GM18505 (cell line): ENCODE data around the gene SURF4.
"Not testable (repeated sequence)": the region's sequence is repeated elsewhere in the genome, so short reads cannot be mapped to it uniquely, and the experiment has no call there.

Experiments used
- ATAC-seq: cut with Tn5 transposase; IDR thresholded peaks from one replicate; pipeline ENCODE4 v1.9.1; 2021; ENCODE audit not compliant: unreplicated experiment
- POLR2A ChIP-seq: IDR thresholded peaks from 4 replicates; pipeline ENCODE4 v1.6.1; 2011; ENCODE audit warnings: borderline replicate concordance; ENCODE audit not compliant: insufficient read depth, insufficient read length; ENCODE audit errors: extremely low read depth

SURF4 gene

DNA sequence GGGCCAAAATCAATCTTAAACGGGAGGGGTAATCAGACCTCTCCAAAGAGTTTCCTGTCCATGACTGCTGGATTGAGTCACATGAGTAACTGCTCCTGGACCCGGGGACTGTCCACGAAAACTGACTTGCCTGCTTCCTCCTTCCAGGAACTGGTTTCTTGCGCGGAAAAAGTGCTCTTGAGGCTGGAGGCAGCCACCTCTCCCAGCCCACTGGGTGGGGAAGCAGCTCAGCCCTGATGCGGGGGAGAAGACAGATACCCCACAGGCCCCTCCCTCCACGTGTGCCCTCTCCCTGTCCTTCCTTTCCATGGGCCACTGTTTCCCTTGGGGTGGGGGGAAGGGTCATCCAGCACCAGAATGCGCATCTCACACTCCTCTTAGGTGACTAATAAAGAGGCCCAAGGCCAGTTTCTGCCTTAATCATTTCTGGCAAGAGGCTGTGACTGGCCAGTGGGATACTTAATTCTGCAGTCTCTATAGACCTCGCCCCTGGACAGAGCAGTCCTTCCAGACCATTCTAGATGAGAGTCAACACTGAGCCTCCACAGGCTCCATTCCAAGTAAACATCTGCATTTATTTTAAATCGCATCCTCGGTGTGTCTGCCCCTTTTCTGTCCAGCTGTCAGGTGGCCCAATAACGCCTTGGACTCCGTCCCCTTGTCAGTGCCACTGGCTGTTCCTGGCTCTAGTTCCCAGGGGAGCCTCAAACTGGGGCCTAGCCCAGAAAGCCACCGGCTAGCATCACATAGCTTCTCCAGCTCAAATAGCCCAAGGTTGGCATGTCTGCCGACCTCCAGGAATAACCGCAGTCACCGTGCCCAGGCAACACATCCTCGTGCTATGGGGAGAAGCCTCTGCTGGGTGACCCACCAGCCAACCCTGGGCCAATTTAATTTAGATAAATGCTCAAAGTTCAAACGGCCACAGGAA, 29.9 kb upstream of the SURF4 start:
- TF ChIP-seq POLR2A: no peak
- no peak for ATAC-seq

DNA sequence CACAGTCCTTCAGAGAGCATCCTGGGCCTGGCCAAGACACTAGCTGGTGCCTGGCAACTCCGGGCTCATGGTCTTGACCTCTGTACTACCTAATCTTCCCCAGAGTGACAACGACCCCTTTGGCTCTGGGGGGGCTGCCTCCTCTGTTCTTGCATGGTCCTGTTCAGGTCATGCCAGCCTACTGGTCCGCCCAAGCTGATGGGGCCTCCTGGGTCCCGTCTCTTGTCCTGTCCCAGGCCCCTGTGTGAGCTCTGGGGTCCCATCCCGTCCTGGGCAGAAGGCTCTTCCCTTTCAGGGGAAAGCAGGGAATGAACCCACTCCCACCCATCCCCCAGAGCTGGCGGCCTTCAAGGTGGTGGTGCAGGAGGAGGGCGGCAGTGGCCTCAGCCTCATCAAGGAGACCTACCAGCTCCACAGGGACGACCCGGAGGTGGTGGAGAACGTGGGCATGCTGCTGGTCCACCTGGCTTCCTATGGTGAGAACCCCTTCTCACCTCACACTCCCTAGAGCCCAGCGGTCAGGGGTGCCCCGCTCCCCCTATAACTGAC, 28.7 kb upstream of the SURF4 start:
- TF ChIP-seq POLR2A: peak; percentile 7

DNA sequence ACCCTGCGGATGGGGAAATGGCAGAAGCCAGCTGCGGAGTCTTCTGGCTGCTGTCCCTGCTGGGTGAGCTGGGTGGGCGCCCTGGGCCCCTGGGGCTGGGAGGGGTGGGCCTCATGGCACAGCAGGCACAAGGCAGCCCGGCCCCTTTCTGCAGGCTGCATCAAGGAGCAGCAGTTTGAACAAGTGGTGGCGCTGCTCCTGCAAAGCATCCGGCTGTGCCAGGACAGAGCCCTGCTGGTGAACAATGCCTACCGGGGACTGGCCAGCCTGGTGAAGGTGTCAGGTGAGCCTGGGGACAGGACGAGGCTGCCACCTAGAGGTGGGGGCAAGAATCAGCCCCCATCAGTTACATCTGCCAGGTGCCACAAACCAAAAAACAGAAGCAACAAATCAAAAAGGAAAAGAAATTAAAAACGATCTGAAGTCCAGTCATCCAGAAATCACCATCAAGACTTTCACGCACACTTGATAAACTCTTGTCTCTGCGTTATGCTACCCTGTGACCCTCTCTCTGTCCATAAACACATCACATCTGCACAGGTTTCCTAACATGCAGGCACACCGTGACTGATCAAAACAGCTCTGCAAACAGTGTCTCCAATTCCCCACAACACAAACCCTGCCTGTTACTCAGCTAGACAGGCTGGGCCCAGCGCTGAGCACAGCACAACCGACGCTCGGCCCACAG, 28.1 kb upstream of the SURF4 start:
- no peak for TF ChIP-seq POLR2A
- no peak for ATAC-seq

More for the DNA sequence above, 28.7 kb upstream of the SURF4 start:
- ATAC-seq: no peak

DNA sequence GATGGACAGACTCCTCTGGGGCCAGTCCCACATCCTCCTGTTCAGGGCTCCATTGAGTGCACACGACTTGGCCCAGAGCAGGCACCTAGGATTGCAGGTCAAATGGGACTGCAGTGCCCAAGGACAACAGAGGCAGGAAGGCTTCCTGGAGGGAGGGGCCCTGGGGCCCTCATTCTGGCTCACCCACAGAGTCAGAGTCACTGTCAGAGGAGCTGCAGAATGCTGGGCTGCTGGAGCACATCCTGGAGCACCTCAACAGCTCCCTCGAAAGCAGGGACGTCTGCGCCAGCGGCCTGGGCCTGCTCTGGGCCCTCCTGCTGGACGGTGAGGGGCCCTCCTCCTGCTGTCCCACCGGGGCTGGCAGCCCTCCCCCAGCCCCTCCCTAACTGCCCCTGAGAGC, 26.8 kb upstream of the SURF4 start:
- ATAC-seq: no peak

DNA sequence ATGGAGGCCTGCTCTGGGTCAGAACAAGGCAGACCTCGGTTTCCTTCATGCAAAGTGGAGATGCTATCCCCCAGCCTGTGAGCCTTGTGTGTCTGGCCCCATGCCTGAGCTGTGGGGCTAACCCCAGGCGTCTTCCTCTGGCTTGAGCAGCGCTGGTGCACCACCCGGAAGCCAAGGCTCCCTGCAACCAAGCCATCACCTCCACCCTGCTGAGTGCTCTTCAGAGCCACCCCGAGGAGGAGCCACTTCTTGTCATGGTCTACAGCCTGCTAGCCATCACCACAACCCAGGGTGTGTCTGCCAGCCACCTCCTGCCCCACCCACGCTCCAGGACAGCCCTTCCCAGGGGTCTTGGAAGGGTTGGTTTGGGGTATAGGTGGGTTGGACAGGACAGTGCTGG, 25.7 kb upstream of the SURF4 start:
- ATAC-seq: no peak
- no peak for TF ChIP-seq POLR2A

More for the DNA sequence above, 26.8 kb upstream of the SURF4 start:
- no peak for TF ChIP-seq POLR2A

DNA sequence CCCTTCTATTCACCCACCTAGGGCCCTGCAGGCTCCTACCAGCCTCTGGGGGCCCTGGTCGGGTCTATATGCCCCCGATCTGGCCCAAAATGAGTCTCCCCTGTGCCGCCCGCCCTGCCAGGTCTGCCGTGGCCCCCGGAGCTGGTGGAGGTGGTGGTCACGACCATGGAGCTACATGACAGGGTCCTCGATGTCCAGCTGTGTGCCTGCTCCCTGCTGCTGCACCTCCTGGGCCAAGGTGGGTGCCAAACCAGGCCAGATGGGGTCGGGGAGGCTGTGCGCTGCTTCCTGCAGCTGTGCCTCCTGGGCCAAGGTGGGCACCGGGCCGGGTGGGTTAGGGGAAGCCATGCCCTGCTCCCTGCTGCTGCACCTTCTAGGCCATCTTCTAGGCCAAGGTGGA, 24.4 kb upstream of the SURF4 start:
- TF ChIP-seq POLR2A: no peak
- no peak for ATAC-seq

DNA sequence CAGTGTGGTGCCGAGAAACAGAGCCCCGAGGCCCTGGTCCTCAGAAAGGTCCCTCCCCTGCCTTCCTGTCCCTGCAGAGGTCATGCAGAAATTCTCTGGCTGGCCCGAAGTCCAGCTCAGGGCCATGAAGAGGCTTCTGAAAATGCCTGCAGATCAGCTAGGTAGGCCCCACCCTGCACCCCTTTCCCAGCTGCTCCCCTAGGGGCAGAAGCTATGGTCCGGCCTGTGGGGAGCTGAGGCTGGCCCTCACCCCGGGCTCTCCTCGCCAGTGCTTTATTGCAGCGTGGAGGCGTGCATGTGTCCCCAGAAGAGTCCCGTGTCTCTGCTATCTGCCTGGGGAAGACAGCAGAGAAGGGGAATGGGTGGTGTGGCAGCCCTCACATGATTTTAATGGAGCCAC, 22.0 kb upstream of the SURF4 start:
- no peak for ATAC-seq
- no peak for TF ChIP-seq POLR2A

DNA sequence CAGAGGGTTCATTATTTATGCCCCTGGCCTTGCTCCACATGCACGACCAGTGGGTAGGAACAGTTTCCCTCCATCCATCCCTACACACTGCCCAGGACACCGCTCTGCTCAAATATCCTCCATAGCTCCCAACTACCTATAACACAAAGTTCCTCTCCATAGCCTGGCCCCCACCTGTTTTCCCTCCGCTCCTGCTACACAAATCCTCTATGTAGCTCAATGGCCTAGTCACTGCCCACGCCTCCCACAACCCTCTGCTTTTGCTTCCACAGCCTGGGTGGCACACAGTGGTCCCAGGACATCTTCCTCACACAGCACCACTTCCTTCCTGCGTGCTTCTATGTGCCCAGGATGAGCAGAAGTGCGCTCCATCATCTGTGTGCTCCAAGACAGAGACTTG, 21.5 kb upstream of the SURF4 start:
- TF ChIP-seq POLR2A: no peak
- no peak for ATAC-seq

DNA sequence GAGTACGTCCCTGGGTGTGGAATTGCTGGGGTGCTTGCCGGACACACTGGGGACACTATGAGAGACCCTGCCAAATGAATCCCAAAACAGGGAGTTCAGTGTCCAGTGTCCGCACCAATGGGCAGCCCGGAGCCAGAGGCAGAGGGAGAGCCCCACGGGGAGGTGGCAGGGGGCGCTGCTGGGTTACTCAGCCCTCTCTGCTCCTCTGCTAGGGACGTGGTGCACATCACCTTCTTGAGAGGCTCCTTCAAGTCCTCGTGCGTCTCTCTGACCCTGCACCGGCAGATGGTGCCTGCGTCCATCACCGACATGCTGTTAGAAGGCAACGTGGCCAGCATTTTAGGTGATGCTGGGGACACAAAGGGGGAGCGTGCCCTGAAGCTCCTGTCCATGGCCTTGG, 21.1 kb upstream of the SURF4 start:
- ATAC-seq: no peak
- no peak for TF ChIP-seq POLR2A

DNA sequence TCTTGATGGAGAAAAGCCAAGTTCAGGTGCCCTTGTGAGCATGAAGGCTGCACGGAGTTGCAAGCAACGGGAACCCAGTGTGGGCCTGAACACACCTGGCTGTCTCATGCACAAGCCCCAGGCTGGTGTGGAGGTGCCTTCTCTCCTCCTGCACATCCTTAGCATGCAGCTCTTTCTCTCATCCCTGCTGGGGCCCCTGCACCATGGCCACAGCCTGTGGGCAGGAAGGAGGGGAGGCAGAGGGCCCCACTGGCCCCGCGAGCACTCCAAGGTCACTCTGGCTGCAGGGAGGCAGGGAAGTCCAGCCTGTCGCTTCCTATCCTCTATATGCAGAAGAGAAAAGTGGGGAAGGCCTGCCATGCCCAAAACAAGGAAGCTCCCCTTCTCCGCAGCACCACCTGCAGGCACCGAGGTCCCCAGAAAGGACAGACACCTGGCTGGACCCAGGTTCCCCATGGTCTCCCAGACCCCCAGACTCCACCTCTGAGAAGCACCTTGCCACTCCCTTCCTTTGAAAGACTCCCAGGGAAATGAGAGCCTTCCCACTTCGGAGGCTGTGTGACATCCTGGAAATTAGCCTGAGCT, 18.9 kb upstream of the SURF4 start:
- no peak for ATAC-seq
- no peak for TF ChIP-seq POLR2A

DNA sequence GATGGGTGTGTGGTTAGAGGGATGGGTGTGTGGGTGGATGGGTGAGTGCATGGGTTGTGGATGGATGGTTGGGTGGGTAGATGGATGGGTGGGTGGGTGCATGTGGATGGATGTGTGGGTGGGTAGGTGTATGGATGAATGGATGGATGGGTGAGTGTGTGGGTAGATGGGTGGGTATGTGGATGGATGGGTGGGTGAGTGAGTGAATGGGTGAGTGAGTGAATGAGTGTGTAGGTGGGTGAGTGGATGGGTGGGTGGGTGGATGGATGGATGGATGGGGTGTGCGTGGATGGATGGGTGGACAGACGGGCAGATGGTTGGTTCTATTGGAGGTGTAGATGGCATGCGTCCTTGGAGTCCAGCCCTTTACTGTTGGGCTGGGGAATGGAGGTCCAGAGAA, 17.5 kb upstream of the SURF4 start:
- no peak for TF ChIP-seq POLR2A
- ATAC-seq: no peak

DNA sequence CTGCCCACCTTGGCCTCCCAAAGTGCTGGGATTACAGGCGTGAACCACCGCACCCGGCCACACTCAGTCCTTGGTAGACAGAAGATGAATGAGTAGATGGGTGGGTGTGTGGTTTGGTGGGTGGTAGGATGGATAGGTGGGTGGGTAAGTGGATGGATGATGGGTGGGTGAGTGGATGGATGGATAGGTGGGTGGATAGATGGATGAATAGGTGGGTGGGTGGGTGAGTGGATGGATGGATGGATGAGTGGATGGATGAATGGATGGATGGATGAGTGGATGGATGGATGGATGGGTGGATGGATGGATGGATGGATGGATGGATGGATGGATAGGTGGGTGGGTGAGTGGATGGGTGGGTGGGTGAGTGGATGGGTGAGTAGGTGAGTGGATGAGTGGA, 16.4 kb upstream of the SURF4 start:
- ATAC-seq: not testable (repeated sequence)

DNA sequence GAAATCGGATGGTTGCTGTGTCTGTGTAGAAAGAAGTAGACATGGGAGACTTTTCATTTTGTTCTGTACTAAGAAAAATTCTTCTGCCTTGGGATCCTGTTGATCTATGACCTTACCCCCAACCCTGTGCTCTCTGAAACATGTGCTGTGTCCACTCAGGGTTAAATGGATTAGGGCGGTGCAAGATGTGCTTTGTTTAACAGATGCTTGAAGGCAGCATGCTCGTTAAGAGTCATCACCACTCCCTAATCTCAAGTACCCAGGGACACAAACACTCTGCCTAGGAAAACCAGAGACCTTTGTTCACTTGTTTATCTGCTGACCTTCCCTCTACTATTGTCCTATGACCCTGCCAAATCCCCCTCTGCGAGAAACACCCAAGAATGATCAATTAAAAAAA, 15.6 kb upstream of the SURF4 start:
- not testable (repeated sequence) for ATAC-seq

DNA sequence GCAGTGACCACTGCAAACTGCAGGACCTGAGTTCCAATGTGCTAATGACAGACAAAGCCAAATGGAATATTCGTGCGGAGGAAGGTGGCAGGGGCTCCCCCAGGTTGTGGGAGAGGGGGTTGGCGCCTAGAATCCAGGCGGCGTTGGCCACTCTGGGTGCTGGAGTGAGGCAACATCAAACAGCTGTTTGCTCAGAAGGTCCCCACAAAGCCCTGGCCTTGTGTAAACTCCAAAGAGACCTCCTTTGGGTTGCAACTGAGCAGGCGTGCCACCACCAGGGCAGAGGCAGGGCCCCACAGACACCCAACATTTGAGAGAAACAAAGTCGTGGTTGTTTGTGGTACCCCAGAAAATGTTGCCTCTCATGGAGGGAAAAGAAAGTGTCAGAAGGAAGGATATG, 14.9 kb upstream of the SURF4 start:
- TF ChIP-seq POLR2A: no peak
- no peak for ATAC-seq
